CD4-positive, alpha-beta T cell treated with Interleukin-10 for 1 hour (primary cell): ENCODE data around the gene C1orf141.
"Not testable (repeated sequence)": the region's sequence is repeated elsewhere in the genome, so short reads cannot be mapped to it uniquely, and the experiment has no call there.

ENCODE experiments used
- DNase-seq: peaks from one replicate; pipeline ENCODE4 v3.0.0-alpha.2; 2020

C1orf141 gene

GRCh38 chr1:67141832-67142231, 7.1 kb upstream of the C1orf141 start:
- not testable (repeated sequence) for DNase-seq

GRCh38 chr1:67140460-67140859, 5.7 kb upstream of the C1orf141 start:
- no peak for DNase-seq

- DNase-seq, result no peak
Measured at GRCh38 chr1:67138813-67139499, 4.2 kb upstream of the C1orf141 start.

- no peak for DNase-seq
Measured at GRCh38 chr1:67137307-67137753, 2.6 kb upstream of the C1orf141 start.

GRCh38 chr1:67135354-67135753, 584 bp upstream of the C1orf141 start:
- DNase-seq, result no peak

GRCh38 chr1:67133177-67133576, 1.6 kb downstream of the C1orf141 start:
- no peak for DNase-seq

- no peak for DNase-seq
Measured at GRCh38 chr1:67130673-67131072, 4.1 kb downstream of the C1orf141 start.

- no peak for DNase-seq
Measured at GRCh38 chr1:67126974-67127373, 7.8 kb downstream of the C1orf141 start.

GRCh38 chr1:67126111-67126746, 8.5 kb downstream of the C1orf141 start:
- DNase-seq, result no peak

- no peak for DNase-seq
Measured at GRCh38 chr1:67124455-67124854, 10.3 kb downstream of the C1orf141 start.

- no peak for DNase-seq
Measured at GRCh38 chr1:67120855-67121619, 13.7 kb downstream of the C1orf141 start.

- no peak for DNase-seq
Measured at GRCh38 chr1:67118646-67119045, 16.1 kb downstream of the C1orf141 start.

- no peak for DNase-seq
Measured at GRCh38 chr1:67118191-67118590, 16.6 kb downstream of the C1orf141 start.

- DNase-seq, result no peak
Measured at GRCh38 chr1:67114162-67114561, 20.6 kb downstream of the C1orf141 start.

- DNase-seq, result no peak
Measured at GRCh38 chr1:67110352-67110751, 24.4 kb downstream of the C1orf141 start.

- DNase-seq, result no peak
Measured at GRCh38 chr1:67105508-67105907, 29.3 kb downstream of the C1orf141 start.

- no peak for DNase-seq
Measured at GRCh38 chr1:67103548-67103947, 31.2 kb downstream of the C1orf141 start.

- DNase-seq, result no peak
Measured at GRCh38 chr1:67100833-67101232, 33.9 kb downstream of the C1orf141 start.

GRCh38 chr1:67097305-67097704, 37.5 kb downstream of the C1orf141 start:
- DNase-seq, result no peak

GRCh38 chr1:67094191-67094590, 40.6 kb downstream of the C1orf141 start:
- DNase-seq, result no peak

GRCh38 chr1:67089685-67090208, 45.0 kb downstream of the C1orf141 start:
- no peak for DNase-seq

- no peak for DNase-seq
Measured at GRCh38 chr1:67088440-67088839, 46.3 kb downstream of the C1orf141 start.

GRCh38 chr1:67085326-67085725, 49.4 kb downstream of the C1orf141 start:
- DNase-seq, result no peak
